Activated naive CD4-positive, alpha-beta T cell treated with anti-CD3 and anti-CD28 coated beads, Interleukin-2, amount 10 ng/mL, durations not matched to agents 7 days and 5 days (primary cell): ENCODE results near the gene PCP4L1.
A peak's percentile ranks its signal among the peaks of the same experiment; 100 is the strongest.
"Not testable (repeated sequence)": the region's sequence is repeated elsewhere in the genome, so short reads cannot be mapped to it uniquely, and the experiment has no call there.

Experiments
- CTCF ChIA-PET: fragments of 350-600 bp; sonication (Branson Sonifier 250); formaldehyde crosslinking; loops from one replicate; lab custom pipeline; 2021; ENCODE audit warnings: antibody characterized with exemption; lab: Charles Lee
- DNase-seq: peaks from one replicate; pipeline ENCODE4 v3.0.0-alpha.2; 2020
- H3K27ac Mint-ChIP-seq: one replicate; pipeline ENCODE4 v1.8.0; 2021; ENCODE audit warnings: mild to moderate bottlenecking, moderate library complexity, mixed read lengths
- H3K27me3 Mint-ChIP-seq: one replicate; pipeline ENCODE4 v1.8.0; 2021; ENCODE audit warnings: mild to moderate bottlenecking, mixed read lengths
- H3K36me3 Mint-ChIP-seq: one replicate; pipeline ENCODE4 v1.8.0; 2021; ENCODE audit warnings: mixed read lengths
- H3K4me1 Mint-ChIP-seq: one replicate; pipeline ENCODE4 v1.8.0; 2021; ENCODE audit warnings: mixed read lengths
- H3K4me3 Mint-ChIP-seq: one replicate; pipeline ENCODE4 v1.8.0; 2021; ENCODE audit warnings: mild to moderate bottlenecking, moderate library complexity, mixed read lengths
- H3K9me3 Mint-ChIP-seq: one replicate; pipeline ENCODE4 v1.8.0; 2021; ENCODE audit warnings: mixed read lengths

Gene PCP4L1

DNA sequence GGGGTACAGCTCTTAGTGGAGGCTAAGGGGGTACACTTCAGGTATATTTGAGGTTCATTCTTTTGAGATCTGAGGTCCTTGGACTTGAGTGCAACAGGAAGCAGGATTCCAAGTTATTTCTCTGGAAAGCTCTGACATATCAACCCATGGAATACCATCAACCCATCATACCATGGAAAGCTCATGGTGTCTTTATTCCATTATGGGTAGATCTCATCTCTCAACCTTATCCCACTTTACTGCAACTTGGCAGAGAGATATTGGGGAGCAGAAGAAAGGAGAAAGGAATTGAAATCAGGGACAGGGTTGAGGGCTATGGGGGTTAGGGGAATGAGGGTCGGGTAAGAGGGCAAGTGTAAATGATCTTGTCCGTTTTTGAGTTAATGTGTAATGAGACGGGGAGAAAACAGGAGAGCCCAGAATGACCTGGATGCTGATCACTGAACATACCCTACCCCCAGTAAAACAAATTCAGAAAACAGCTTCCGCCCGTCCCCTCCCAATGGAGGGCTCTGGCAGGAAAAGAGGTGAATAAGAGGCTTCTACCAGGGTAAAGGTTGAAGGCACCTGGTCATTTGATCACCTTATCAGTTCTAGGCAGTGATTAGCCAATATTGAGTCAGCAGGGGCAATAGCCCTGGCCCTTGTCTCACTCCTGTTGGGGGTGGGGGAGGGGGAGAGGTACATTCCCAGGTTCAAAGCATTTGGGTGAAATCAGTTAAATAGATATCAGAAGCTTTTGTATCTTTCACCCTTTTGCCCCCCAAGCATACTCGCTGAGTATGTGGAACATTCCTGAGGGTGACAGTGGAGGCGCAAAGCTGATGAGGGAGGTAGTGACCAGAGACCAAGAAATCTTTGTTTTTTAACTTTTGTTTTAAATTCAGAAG is 34.5 kb upstream of the PCP4L1 start:
- CTCF ChIA-PET: interaction anchor here (0.9 to 9.7 kb wide), 10 partner anchors 13 to 158 kb away, joined by 3 to 94 read pairs (median 17); partner anchors contain the start of genes B4GALT3, NDUFS2 and PPOX
- Mint-ChIP-seq H3K27ac (no peak overlapping the region), H3K9me3 (no peaks in the 10 kb centered on the region), H3K27me3 (peaks cover 5% of the 10 kb centered on the region), H3K36me3 (peaks cover 16% of the 10 kb centered on the region), H3K4me1 (peaks cover 50% of the 10 kb centered on the region), H3K4me3 (no peak overlapping the region)
- DNase-seq: no peak

- peaks cover 47% of the 10 kb centered on the region for H3K4me1 Mint-ChIP-seq
- H3K4me3 Mint-ChIP-seq, DNase-seq, H3K9me3 Mint-ChIP-seq, H3K27me3 Mint-ChIP-seq: not testable (repeated sequence)
- H3K27ac Mint-ChIP-seq: peak overlapping the region; percentile 87
- CTCF ChIA-PET: interaction anchor here (1.0 to 9.7 kb wide), 14 partner anchors 12 to 158 kb away, joined by 3 to 94 read pairs (median 12); partner anchors contain the start of genes B4GALT3, CFAP126, NDUFS2 and PPOX
- H3K36me3 Mint-ChIP-seq: peaks cover 21% of the 10 kb centered on the region
Observed at GRCh38 chr1:161224695-161225087, 33.9 kb upstream of the PCP4L1 start.

- H3K36me3 Mint-ChIP-seq: peaks cover 25% of the 10 kb centered on the region
- peak overlapping the region; percentile 87 for H3K27ac Mint-ChIP-seq
- CTCF ChIA-PET: interaction anchor here (0.6 to 9.7 kb wide), 26 partner anchors 8 to 515 kb away, joined by 3 to 157 read pairs (median 7); partner anchors contain the start of genes B4GALT3, CFAP126, FCER1G and NDUFS2
- peak overlapping the region; percentile 29 for H3K4me3 Mint-ChIP-seq
- DNase-seq: no peak
- peaks cover 45% of the 10 kb centered on the region for H3K4me1 Mint-ChIP-seq
- H3K27me3 Mint-ChIP-seq: peaks cover 5% of the 10 kb centered on the region
- no peaks in the 10 kb centered on the region for H3K9me3 Mint-ChIP-seq
Observed at GRCh38 chr1:161225178-161225533, 33.4 kb upstream of the PCP4L1 start.

GRCh38 chr1:161225534-161226319 is 32.8 kb upstream of the PCP4L1 start, which contains the start of gene TOMM40L:
Gene TOMM40L (plus strand): TSS chr1:161226060. CDS start chr1:161226490, 430 bp downstream.
- H3K27me3 Mint-ChIP-seq: no peaks in the 10 kb centered on the region
- peaks cover 45% of the 10 kb centered on the region for H3K4me1 Mint-ChIP-seq
- DNase-seq: peak; percentile 94
- peak within 1 kb of the TSS; percentile 89 for H3K4me3 Mint-ChIP-seq
- no peaks in the 10 kb centered on the region for H3K9me3 Mint-ChIP-seq
- peak within 1 kb of the TSS; percentile 89 for H3K27ac Mint-ChIP-seq
- H3K36me3 Mint-ChIP-seq: peaks cover 30% of the 10 kb centered on the region
- CTCF ChIA-PET: interaction anchor here (0.6 to 9.7 kb wide), 33 partner anchors 8 to 514 kb away, joined by 3 to 157 read pairs (median 6); partner anchors contain the start of genes B4GALT3, CFAP126, FCER1G and NDUFS2

- H3K36me3 Mint-ChIP-seq: peaks cover 32% of the 10 kb centered on the region
- H3K9me3 Mint-ChIP-seq: no peaks in the 10 kb centered on the region
- CTCF ChIA-PET: interaction anchor here (0.7 to 9.7 kb wide), 29 partner anchors 9 to 514 kb away, joined by 3 to 157 read pairs (median 6); partner anchors contain the start of genes B4GALT3, CFAP126, DEDD and FCER1G
- DNase-seq: peak; percentile 29
- H3K4me1 Mint-ChIP-seq: peaks cover 43% of the 10 kb centered on the region
- peak overlapping the region; percentile 89 for H3K4me3 Mint-ChIP-seq
- no peaks in the 10 kb centered on the region for H3K27me3 Mint-ChIP-seq
- H3K27ac Mint-ChIP-seq: peak overlapping the region; percentile 87
Observed at GRCh38 chr1:161226320-161226711, 32.2 kb upstream of the PCP4L1 start.

DNA sequence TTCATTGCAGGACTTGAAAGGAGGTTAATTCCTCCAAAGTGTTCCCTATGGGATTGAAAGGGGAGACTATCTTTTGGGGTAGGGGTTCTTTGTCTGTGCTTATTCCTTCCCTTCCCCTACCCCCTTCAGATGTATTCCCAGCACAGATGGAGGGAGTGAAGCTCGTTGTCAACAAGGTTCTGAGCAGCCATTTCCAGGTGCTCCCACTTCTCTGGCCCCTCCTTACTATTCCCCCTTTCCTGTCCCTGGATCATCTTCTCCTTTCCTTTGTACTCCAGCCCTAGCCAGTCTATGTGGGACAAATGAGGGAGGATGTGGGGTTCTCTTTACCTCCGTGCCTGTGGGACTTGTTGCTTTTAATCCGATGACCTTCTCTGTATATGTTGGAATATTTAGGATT is 31.8 kb upstream of the PCP4L1 start:
- no peak for DNase-seq
- peak overlapping the region; percentile 89 for H3K4me3 Mint-ChIP-seq
- CTCF ChIA-PET: interaction anchor here (1.0 to 9.7 kb wide), 16 partner anchors 10 to 163 kb away, joined by 3 to 157 read pairs (median 8); partner anchors contain the start of genes DEDD, FCER1G, NDUFS2 and PPOX
- H3K9me3 Mint-ChIP-seq: no peaks in the 10 kb centered on the region
- peaks cover 43% of the 10 kb centered on the region for H3K4me1 Mint-ChIP-seq
- H3K27ac Mint-ChIP-seq: peak overlapping the region; percentile 89
- H3K27me3 Mint-ChIP-seq: no peaks in the 10 kb centered on the region
- H3K36me3 Mint-ChIP-seq: peaks cover 32% of the 10 kb centered on the region

GRCh38 chr1:161227196-161227871 is 31.2 kb upstream of the PCP4L1 start:
- Mint-ChIP-seq H3K27me3 (no peaks in the 10 kb centered on the region), H3K4me3 (peak overlapping the region; percentile 89), H3K9me3 (no peaks in the 10 kb centered on the region), H3K27ac (peak overlapping the region; percentile 89), H3K4me1 (peaks cover 41% of the 10 kb centered on the region), H3K36me3 (peaks cover 32% of the 10 kb centered on the region)
- DNase-seq: peak; percentile 95
- CTCF ChIA-PET: interaction anchor here (1.0 to 9.7 kb wide), 17 partner anchors 10 to 162 kb away, joined by 3 to 157 read pairs (median 7); partner anchors contain the start of genes DEDD, FCER1G, NDUFS2 and PPOX

DNA sequence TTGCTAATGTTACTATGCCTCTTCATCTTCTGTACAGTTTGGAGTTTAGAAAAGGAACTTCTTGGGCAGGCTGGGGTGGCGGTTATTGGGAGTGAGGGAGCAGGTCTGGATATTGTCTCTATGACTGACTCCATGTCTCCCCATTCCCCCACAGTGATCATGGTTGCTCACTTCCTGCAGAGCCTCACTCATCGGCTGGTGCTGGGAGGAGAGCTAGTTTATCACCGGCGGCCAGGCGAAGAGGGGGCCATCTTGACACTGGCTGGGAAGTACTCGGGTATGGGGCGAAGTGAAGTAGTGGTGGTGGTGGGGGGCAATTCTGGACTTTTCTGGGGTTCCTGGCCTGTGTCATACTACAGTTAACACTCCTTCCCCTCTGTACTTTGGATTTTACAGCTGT is 30.5 kb upstream of the PCP4L1 start:
- Mint-ChIP-seq H3K4me3 (peak overlapping the region; percentile 89), H3K36me3 (peaks cover 32% of the 10 kb centered on the region), H3K27ac (peak overlapping the region; percentile 89), H3K27me3 (no peaks in the 10 kb centered on the region), H3K4me1 (peaks cover 41% of the 10 kb centered on the region), H3K9me3 (no peaks in the 10 kb centered on the region)
- DNase-seq: no peak
- CTCF ChIA-PET: interaction anchor here (1.0 to 9.7 kb wide), 8 partner anchors 11 to 154 kb away, joined by 3 to 157 read pairs (median 17); partner anchors contain the start of gene FCER1G

DNA sequence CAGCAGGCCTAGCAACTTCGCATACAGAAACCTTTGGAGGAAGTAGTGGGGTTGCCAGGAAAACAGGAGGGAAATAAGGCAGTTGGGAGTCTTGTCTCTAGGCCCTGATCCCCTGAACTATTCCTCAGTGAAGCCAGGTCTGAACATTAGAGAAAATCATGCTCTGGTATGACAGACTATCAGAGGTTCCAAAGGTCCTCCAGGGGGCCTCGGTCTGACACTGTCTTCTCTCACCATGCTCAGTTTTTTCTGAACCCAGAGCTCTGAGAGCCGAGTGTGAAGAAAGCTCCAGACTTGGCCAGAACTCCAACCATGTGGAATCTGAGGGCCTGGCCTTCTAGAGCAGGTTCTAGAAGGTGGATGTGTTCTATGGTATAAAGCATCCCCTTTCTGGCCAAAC is 28.6 kb upstream of the PCP4L1 start:
- Mint-ChIP-seq H3K36me3 (peaks cover 32% of the 10 kb centered on the region), H3K4me1 (peaks cover 34% of the 10 kb centered on the region), H3K27ac (no peak overlapping the region), H3K27me3 (no peaks in the 10 kb centered on the region), H3K4me3 (no peak overlapping the region), H3K9me3 (no peaks in the 10 kb centered on the region)
- CTCF ChIA-PET: interaction anchor here (0.6 to 9.7 kb wide), 14 partner anchors 11 to 512 kb away, joined by 3 to 157 read pairs (median 4); partner anchors contain the start of gene CFAP126
- no peak for DNase-seq

DNA sequence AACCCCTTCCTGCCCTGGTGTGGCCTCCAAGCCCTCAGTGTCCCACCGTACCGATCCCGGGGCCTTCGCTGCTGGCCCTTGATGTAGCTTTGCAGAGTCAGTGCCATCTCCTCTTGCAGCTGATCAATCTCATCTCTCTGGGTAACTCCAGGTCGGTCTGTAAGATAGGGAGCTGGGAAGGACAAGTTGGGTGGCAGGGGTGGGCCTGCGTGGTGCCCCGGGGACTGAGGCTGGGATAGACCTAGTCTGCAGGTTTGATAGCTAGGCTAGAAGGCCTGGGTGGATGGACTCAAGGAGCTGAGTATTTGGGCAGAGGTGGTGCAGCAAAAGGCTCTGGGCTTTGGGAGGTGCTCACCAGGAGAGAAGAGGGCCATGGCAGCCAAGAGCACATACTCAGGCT is 27.8 kb upstream of the PCP4L1 start:
- peaks cover 2% of the 10 kb centered on the region for H3K27me3 Mint-ChIP-seq
- CTCF ChIA-PET: interaction anchor here (1.0 to 9.7 kb wide), 11 partner anchors 12 to 151 kb away, joined by 3 to 157 read pairs (median 4); partner anchors contain the start of gene CFAP126
- no peak overlapping the region for H3K4me3 Mint-ChIP-seq
- no peaks in the 10 kb centered on the region for H3K9me3 Mint-ChIP-seq
- H3K27ac Mint-ChIP-seq: no peak overlapping the region
- DNase-seq: no peak
- peaks cover 32% of the 10 kb centered on the region for H3K36me3 Mint-ChIP-seq
- H3K4me1 Mint-ChIP-seq: peaks cover 27% of the 10 kb centered on the region

GRCh38 chr1:161233102-161233501 is 25.4 kb upstream of the PCP4L1 start:
- Mint-ChIP-seq H3K27ac (no peak overlapping the region), H3K36me3 (peaks cover 24% of the 10 kb centered on the region), H3K4me1 (peaks cover 5% of the 10 kb centered on the region), H3K27me3 (peaks cover 20% of the 10 kb centered on the region), H3K4me3 (no peak overlapping the region), H3K9me3 (no peaks in the 10 kb centered on the region)
- CTCF ChIA-PET: interaction anchor here (9.1 kb wide), 1 partner anchor 149 kb away, joined by 157 read pairs; no protein-coding TSS in a partner anchor
- no peak for DNase-seq

DNA sequence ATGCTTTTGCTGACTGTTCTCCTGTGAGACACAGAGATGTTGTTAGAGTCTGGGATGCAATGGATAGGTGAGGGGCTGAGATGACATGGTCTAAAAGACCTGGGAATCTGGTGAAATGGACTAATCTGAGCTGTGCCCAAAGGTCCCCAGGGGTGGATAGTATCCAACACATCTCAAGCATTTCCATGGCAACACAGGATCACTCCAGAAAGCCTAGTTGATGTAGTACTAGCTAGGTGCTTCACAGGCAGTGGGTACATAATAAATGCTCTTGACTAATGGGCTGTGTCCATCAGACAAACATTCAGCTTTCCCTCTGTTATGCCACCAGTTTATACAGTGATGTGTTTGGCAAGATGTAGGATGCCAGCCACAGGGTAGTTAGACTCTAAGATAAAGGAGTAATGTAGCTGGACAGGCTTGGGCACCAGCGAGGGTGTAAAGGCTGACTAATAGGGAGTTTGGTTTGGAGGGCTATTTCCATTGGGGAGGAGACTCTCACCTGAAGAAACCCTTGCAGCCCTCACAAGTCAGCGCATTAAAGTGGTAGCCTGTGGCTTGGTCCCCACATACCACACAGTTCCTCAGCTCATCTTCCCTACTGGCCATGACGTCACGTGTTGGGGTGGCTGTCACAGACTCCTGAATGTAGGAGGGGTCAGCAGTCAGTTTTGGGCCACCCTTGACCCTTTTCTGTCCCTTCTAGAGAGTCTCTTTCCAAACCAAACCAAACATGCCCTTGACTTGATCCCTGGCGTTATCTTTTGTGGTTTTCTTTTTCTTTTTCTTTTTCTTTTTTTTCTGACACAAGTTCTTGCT is 22.4 kb upstream of the PCP4L1 start:
- Mint-ChIP-seq H3K27ac (no peak overlapping the region), H3K4me3 (no peak overlapping the region), H3K9me3 (no peaks in the 10 kb centered on the region), H3K27me3 (peaks cover 38% of the 10 kb centered on the region), H3K36me3 (no peaks in the 10 kb centered on the region), H3K4me1 (no peaks in the 10 kb centered on the region)
- CTCF ChIA-PET: interaction anchor here (0.8 to 1.6 kb wide), 3 partner anchors 11 to 146 kb away, joined by 3 to 7 read pairs (median 3); partner anchors contain the start of gene TOMM40L
- DNase-seq: no peak
